ENCODE measurements around the gene TSPEAR.

- TF ChIP-seq POLR2AphosphoS5 (IDR thresholded peaks at IDR 0.05) (no peak), POLR2A (IDR thresholded peaks at IDR 0.05; ENCODE audit: low read depth) (no peak), CTCF (IDR thresholded peaks at IDR 0.05) (no peak)
Measured at GRCh38 chr21:44556879-44557278, 154.5 kb downstream of the TSPEAR start.
